GM18858 (cell line): ENCODE measurements around the gene ZNF581.

Experiments
- ATAC-seq: cut with Tn5 transposase; IDR thresholded peaks from one replicate; pipeline ENCODE4 v1.9.1; 2021; ENCODE audit not compliant: unreplicated experiment

Gene ZNF581

DNA sequence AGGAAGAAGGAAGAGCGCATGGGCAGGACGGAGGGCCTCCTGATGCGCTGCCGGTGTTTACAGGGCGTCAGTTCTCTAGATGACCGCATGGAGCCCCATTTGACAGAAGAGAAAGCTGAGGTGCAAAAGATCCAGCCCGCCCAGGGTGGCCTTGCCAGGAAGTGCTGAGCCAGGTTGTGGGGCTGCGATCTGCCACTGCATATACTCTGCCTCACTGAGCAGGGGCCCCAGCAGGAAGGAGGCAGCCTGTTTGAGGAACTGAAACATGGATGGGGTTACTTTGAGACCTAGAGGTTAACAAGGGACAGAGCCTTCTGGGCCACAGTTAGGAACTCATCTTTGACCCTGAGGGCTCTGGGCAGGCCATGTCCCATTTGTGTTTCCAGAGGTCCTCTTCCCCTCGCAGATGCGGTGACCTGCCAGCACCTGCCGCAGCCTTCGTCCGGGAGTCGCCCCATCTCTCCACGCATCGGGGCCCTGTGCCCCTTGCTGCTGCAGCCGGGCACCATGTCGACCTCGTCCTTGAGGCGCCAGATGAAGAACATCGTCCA is 34.7 kb downstream of the ZNF581 start:
- ATAC-seq: peak; percentile 59

DNA sequence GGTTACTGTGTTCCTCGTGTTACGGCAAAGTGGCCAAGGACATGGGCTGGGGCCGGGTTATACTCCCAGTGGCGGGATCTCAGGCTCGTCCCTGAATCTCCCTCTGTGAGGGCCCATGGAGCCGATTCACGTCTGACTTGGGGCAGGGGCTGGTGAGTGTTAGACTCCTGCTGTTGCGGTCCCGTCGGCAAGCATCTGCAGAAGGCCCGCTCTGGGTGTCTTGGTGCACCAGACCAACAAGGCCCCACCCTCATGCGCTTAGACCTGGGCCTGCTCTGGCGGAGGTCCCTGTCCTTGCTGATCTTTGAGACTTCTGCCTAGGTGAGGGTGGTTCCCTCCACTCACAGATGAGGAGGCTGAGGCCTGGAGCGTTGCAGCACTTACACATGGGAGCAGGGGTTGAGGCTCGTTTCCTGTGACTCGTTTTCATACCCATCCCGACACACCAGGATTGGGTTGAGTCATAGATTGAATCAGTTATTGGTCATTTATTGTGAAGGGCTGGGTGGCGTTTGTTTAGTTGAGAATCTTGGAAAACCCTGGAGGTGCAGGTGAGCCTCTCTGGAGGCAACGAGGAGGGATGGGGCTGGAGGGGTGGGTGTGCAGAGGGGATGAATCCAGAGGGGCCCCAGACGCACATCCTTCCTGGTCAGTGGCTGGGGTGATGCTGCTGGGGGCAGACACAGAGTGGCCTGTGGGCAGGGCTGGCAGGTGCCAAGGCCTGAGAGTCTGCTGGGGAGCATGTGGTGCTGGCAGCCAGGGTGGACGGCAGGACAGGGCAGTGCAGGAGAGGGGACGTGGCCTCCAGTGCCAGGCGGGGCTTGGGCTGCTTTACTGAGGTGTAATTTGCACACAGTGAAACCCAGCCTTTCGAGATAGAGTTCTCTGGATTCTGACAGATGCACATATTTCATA is 36.2 kb downstream of the ZNF581 start:
- no peak for ATAC-seq

DNA sequence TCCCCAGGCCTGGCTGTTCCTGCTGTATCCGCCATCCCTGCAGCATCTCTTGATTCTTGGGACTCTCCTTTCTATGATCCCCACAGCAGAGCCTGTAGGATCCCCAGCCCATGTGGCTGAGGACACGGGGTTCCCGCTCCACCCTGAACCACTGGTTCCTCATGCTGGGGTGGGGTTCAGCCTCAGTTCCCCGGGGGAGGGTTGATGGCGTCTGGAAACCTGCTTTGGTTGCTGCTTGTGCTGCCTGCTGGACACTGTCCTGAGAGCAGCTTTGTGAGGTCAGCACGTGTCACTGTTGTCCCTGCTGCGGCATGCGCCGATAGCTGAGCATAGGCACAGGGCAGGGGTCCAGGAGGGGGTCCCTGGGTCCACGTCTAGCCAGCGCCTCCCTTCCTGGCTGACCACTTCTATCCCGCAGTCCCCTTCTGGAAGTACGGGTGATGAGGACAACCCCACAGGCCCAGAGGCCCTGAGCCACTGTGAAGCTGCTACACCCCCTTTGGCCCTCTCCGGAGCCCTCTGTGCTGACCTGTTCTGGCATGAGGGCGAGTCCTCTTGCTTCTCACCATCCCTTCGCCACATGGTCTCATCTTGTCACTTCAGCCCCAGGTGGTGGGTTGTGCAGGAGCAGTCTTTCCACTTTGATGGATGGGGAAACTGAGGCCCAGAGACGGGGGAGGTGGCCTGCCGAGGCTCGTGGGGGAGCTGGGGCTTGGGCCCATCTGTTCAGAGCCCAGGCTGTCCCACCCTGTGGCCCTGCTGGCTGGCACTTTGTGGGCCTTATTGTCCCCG is 37.1 kb downstream of the ZNF581 start:
- no peak for ATAC-seq

- ATAC-seq: no peak
Observed at GRCh38 chr19:55681131-55682092, 38.0 kb downstream of the ZNF581 start.

- no peak for ATAC-seq
Observed at GRCh38 chr19:55683449-55684261, 40.2 kb downstream of the ZNF581 start.

- no peak for ATAC-seq
Observed at GRCh38 chr19:55684946-55685681, 41.7 kb downstream of the ZNF581 start.

DNA sequence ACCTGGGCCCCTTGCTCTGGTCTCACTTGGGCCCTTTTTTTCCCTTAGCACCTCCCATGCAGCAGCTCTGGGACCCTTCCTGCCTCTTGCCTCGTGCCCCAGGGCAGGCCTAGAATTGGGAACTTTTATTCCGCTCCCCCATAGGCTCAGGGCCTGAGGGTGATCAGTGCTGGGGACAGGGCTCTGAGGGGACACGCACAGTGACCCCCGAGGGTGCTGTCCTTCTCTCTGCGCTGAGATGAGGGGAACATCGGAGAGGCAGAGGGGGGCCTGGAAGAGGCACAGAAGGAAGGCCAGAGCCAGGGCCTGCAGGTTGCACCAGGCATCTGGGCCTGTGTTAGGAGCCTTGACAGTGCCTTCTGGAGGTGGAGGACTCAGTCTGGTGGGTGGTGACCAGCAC is 42.3 kb downstream of the ZNF581 start:
- no peak for ATAC-seq

GRCh38 chr19:55686311-55687050 is 43.0 kb downstream of the ZNF581 start:
- no peak for ATAC-seq

DNA sequence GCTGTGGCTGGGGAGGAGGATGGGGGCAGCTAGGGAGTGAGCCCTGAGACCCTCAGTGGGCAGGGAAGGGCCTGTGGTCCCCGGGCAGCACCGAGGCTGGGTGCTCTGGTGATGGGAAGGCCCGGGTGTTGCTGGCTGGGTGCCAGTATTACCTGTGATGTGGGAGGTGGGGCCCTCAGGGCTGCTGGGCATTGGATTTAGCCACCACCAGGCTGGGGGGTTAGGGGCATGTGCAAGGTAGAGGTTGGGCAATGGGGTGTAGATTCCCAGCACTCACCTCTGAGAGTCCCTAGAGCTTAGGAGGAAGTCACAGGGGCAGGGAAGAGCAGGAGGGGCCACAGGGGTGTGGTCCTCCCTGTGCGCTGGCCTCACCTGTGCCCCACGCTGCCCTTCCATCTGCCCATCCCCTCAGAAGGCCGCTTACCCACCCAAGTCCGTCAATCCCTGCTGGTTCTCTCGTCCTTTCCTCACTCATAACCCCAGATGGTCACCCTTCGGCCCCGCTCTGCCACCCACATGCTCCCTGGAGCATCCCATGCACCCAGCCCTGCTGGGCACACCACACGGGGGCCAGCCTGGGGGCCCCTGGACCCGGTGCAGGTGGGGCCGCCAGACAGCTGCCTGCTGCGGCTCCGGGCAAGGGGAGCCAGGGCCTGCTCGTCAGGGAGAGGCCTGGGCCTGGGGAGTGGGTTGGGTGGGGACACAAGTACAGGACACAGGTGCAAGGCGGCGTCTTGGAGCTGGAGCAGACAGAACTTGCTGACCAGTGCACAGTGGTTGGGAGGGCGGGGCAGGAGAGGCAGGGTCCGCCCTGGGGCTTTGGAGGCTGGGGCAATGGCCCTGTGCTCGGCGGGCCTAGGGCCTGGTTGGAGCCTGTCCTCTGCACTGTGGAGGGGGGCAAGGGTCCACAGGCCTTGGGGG is 44.1 kb downstream of the ZNF581 start:
- no peak for ATAC-seq

DNA sequence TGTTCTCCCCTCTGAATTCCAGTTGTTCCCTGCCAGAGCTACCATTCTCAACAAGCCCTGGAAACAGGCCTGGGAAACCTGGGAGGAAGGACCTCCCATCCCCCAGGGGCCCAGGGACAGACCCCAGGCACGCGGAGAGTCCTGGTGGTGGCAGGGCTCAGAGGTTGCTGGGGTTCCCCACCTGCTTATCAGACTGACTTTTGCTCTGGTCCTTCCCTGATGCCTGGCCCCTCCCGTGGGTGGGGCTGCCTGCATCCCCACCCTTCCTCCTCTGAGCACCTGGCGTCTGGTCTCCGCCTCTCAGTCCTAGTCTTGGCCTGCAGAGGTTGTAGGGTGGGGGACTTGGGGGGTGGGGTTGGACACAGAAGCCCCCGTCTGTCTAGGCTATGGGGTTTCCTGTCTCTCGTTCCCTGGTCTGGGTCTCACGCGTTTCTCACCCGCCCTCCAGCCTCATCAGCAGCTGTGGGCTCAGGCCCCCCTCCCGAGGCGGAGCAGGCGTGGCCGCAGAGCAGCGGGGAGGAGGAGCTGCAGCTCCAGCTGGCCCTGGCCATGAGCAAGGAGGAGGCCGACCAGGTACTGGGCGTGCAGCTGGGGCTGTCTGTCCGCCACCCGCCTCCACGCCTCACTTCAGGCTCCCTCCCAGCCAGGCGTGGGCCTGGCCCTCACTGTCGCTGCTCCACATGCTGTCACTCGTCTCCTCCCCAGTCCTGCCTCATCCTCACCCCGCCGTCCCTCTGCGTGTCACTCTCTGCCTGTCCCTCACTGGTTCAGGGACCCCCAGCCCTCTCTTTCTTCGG is 45.2 kb downstream of the ZNF581 start:
- ATAC-seq: no peak

DNA sequence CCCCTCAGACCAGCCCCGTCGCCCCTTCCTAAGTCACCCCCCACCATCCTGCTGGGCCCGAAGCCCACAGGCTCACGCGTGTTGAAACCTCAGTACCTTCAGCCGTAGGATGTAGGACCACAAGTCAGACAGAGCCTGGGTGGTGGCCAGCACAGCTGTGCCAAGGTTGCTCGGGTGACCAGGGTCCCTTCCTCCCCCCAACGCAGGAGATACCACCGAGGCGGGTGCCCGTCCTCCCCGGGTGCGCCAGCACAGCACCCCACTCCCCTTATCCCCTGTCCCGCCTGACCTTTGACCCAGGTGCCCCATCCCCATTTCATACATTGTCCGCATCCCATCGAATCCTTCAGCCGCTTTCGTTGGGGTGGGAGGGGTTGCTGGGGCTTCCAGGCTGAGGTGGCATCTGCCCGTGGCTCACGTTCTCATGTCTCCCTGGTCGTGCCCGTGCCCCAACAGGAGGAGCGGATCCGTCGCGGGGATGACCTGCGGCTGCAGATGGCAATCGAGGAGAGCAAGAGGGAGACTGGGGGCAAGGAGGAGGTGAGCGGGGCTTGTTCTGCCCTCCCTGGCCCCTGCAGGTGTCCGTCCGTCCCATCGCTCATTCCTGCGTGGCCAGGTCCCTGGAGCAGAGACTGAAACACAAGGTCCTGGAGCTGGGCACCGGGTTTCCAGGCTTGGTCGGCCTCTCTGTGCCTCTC is 46.1 kb downstream of the ZNF581 start:
- ATAC-seq: no peak

DNA sequence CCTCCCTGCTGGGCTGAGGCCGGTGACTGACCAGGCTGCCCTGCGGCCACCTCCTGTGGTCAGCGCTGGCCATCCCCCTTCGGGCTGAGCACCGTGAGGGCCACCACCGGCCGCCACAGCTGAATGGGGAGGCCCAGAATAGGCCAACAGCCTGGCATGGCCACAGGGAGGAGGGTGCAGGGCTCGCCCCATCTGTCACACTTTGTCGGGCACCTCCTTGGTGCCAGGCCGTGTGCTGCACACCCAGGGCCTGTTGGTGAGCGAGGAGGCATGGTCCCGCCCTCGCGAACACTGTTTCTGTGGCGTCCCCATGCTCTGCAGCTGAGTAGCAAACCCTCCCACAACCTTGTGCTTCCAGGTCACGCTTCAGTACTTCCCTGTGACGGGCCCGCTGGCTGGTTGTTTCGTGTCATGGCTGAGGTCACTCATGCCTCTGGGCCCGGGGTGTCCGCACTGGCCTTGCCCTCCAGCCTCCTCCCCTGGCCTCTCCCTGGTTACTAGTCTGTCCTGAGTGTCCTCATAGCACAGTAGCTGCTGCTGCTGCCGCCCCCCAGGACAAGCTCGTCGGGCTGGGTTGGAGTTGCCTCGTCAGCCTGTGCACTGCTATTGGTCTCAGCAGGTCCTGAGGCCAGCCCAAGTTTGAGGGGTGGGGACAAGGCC is 46.8 kb downstream of the ZNF581 start:
- ATAC-seq: no peak

DNA sequence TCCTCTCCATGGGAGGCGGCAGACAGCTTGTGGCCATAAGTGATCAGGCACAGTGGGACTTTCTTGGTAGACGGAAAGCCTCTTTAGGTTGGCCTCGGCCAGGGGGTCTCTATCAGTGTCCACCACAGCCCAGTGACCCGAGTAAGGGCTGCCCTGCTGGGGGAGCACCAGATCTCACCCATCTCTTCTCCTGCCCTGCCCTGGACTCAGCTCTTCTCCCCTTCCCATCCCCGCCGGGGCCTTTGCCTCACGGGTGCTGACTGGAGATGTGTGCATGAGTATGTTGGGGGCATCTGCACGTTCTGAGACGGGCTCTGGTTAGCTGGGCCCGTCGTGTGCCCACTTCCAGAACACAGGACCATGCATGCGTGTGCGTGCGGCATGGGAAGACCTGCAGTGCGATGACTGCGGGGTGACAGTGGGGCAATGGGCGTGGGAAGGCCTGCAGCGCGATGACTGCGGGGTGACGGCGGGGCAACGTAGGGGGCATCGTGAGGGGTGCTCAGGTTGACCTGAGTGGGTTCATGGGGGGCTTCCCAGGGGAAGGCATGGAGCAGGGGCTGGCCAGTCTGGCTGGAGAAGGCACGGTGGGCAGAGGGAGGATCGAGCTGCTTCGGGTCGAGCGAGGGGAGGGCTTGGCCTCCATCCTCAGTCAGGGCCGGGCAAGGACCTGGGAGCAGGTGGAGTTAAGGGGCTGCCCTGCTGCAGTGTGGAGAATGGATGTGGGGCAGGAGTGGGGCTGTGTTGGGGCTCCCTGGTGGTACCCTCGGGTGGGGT is 47.5 kb downstream of the ZNF581 start:
- no peak for ATAC-seq

DNA sequence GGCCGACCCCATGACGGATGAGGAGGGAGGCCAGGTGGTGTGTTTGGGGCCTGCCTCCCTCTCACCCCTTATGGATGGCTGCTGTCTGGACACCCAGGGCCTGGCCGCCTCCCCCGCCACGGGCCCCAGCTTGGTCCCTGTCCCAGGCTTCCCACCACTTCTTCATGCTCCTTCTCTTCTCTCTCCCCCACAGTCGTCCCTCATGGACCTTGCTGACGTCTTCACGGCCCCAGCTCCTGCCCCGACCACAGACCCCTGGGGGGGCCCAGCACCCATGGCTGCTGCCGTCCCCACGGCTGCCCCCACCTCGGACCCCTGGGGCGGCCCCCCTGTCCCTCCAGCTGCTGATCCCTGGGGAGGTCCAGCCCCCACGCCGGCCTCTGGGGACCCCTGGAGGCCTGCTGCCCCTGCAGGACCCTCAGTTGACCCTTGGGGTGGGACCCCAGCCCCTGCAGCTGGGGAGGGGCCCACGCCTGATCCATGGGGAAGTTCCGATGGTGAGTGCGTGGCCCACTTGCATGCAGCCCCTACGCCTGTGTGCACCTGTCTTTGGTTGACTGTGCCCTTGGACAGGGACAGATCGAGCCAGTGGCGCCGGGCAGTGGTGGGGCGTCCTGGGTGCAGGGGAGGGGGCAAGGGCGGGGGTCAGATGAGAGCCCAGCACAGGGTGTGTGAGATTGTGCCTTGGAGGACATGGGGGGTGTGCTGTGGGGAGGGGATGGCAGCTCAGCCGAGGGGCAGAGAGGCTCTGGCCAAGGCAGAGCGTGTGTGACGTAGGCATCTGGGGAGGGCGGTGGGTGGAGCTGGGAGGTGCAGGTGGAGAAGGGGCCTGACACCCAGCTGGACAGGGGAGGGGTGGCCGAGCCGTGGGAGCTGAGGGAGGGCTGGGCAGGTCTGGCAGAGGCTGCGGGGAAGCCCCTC is 48.4 kb downstream of the ZNF581 start:
- no peak for ATAC-seq
